HG02970 (cell line): ENCODE results near the gene HEMK1.

Experiments
- ATAC-seq: cut with Tn5 transposase; IDR thresholded peaks from one replicate; pipeline ENCODE4 v1.9.1; 2021; ENCODE audit warnings: mild to moderate bottlenecking, moderate library complexity, moderate number of reproducible peaks; ENCODE audit not compliant: unreplicated experiment, low FRiP score

The HEMK1 gene

GRCh38 chr3:50611464-50612233, 42.3 kb downstream of the HEMK1 start, which contains the start of gene CISH:
TSS of gene CISH (minus strand) at chr3:50611774. CDS start at chr3:50611650, 124 bp downstream.
- peak; percentile 63 for ATAC-seq

- no peak for ATAC-seq
These were observed 43.0 kb downstream of the HEMK1 start for GRCh38 chr3:50612234-50612882.

DNA sequence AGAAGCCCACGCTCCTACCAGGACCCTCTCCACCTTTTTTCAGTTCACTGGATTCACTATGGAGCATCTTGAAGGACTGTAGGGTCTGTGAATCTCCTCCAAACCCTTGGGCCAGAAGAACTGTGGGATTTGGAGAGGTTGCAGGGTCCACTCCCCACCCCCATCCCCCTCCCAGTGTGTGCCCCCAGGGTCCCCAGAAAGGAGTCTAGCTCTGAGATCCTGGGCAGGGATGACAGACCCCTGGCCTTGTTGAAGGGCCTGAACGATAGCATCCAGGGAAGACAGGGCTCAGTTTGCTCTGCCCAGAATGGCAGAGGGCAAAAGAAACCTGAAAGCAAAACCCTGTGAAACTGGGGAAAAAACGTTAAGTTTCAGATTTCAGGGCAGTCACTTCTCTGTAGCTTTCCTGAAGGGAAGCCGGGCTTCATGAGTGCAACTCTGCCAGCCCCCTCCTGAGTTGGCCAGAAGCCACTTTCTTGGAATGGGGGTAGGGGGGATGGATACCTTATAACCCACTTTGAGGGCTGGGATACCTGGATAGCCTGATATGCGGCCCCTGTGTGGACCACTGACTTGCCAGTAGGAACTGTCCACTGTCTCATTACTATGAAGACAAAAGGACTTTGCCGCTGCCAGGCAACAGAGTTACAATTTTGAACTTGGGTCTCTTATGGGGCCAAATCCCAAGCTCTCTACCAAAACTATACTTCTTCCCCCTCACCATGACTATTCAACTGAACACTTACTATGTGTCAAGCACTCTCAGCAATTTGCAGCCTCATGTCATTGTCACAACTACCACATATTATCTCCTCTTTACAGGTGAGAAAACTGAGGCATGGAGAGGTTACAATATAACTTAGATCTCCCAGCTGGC, 43.9 kb downstream of the HEMK1 start:
- ATAC-seq = no peak

GRCh38 chr3:50615190-50615589, 45.9 kb downstream of the HEMK1 start:
- ATAC-seq = no peak

- peak; percentile 26 for ATAC-seq
These were observed 46.9 kb downstream of the HEMK1 start for GRCh38 chr3:50616003-50616769.

DNA sequence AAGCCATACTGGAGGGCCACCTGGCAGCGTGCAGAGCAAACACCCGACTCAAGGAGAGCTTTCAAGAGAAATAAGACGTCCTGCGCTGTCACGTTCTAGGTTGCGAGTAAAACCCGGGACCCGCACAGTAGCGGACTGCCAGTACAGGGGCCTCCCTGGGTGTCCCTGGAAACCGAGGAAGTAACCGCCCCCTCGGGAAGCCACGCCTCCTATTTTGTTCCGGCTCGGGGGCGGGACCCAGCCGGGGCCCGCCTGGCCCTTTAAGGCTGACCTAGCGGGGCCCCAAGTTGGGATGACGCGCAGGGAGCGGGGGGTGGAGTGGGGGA, 47.4 kb downstream of the HEMK1 start:
- peak; percentile 71 for ATAC-seq

- ATAC-seq = peak; percentile 1
These were observed 47.9 kb downstream of the HEMK1 start, which contains the start of gene MAPKAPK3 for GRCh38 chr3:50617096-50617791. TSS of gene MAPKAPK3 (plus strand) at chr3:50617151. CDS start at chr3:50617566, 415 bp downstream.

- no peak for ATAC-seq
These were observed 48.7 kb downstream of the HEMK1 start for GRCh38 chr3:50617911-50618481.

- no peak for ATAC-seq
These were observed 51.1 kb downstream of the HEMK1 start for GRCh38 chr3:50620420-50620819.

DNA sequence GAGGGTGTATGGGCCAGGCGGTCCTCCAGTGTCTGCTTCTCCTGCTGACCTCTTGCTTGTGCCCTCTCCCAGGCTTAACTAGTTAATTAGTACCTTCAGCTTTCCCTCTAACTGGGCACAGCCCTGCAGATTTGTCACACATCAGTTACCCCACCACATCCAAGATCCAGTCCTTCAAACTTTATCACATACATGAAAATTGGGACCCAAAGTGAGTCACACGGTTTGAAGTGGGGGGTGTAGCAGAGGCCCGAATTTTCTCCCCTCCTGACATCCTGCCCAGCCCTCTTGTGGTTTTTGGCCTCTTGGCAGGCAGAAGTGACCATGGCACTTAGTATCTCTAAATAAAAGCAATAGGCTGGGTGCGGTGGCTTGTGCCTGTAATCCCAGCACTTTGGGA, 51.5 kb downstream of the HEMK1 start:
- no peak for ATAC-seq

GRCh38 chr3:50622881-50623280, 53.6 kb downstream of the HEMK1 start:
- ATAC-seq = no peak

DNA sequence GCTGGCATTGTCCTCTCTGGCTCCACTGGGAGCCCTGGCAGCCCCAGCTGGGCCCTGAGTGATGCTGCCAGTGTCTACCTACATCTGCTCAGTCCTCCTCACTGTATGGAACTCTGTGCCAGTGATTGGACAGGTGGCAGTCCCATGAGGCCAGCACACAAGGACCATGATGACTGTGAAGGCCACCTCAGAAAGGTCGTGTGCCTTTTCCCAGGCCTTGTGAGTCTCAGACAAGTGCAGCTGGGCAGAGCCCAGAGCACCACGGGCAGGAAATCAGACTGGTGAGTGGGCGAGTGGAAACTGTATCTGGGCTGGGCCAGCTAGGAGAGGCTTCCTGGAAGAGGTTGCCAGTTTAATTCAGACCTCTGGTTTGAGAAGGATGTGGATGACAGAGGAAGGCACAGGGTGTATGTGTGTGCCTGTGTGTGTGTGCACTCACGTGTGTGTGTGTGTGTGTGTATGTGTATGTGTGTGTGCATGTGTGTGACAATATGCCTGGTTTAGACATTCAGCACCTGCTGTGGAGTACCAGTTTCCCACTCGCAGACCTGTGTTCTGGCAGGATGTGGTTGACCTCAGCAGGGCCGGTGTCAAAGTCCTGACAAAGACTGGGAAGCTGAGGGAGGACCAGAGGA, 54.6 kb downstream of the HEMK1 start:
- no peak for ATAC-seq

- no peak for ATAC-seq
These were observed 55.3 kb downstream of the HEMK1 start for GRCh38 chr3:50624634-50625033.

DNA sequence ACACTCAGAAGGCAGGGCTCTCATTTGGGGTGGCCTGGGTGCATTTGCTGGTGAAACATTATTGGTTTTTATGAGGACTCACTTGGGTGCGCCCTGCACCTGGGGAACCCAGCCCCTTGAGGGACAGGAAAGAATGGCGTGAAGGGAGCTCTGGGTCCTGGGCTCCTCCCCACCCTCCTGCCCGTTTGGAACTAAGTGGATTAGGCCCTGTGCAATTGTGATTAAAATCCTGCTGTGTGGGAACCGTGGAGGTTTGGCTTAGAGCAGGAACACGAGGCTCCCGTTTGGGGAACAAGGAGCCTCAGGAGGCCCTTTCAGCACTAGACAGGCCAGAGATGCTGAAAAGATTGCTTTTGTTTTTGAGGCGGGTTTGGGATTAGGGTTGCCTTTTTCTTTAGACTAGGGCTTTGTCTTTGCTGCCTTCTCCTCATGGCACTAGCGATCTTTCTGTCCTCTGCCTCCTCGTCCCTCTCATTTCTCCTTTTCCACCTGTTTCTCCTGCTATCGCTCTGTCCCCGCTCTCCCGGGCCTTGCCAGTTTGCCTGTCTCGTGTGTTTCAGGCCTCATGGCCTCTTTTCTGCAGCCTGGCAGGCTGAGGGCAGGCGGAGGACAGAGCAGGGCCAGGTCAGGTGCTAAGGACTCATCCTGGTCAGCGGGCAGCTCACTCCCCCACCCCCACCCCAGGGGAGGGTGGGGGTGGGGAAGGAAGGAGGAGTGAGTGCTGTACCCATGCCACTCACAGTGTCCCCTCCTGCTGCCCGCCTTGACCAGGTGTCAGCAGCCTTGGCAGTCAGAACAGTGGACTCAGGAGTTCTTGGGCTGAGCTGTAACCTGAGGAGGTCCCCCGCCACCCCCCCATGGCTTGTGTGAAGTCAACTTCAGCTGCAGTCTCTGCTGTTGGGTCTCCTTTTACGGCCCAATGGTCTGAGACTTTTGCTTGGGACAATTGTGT, 56.2 kb downstream of the HEMK1 start:
- ATAC-seq = no peak

DNA sequence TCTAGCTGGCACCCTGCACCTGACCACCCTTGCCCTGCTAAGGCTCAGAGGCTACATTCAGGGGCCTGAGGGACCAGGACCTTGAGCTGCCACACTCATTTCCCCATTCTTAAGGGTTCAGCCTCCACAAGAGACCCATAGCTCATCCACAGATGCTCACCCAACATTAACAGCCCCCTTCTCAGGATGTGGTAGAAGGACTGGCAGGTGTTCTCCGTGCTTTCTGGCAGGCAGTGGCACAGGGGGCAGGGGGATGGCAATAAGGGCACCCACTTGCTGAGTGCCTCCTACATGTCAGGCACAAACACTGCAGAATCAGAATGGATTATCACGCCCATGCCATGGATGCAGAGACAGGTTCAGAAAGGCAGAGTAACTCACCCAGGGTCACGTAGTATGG, 57.1 kb downstream of the HEMK1 start:
- no peak for ATAC-seq

GRCh38 chr3:50627407-50628051, 58.2 kb downstream of the HEMK1 start:
- ATAC-seq = no peak

GRCh38 chr3:50628601-50629000, 59.3 kb downstream of the HEMK1 start:
- no peak for ATAC-seq
